Keratinocyte (primary cell): ENCODE results near the gene TRIM23. TPM values are rescaled to one million over a fixed set of nuclear protein-coding genes. Genes with fewer than 3 reads are reported as not detected.

Experiments
- DNase-seq: peaks from one replicate; pipeline ENCODE4 v3.0.0-alpha.2; 2011; ENCODE audit warnings: low read depth, missing footprints, low spot score
- FAIRE-seq: peaks from 2 replicates; lab custom pipeline; 2011; peaks lifted over from hg19 to GRCh38; lab: Jason Lieb, UNC
- H2AFZ ChIP-seq: 2 replicates; pipeline ENCODE4 v1.6.0; 2012; ENCODE audit warnings: low read length, control low read depth, inconsistent platforms; ENCODE audit not compliant: control insufficient read depth
- H3K27ac ChIP-seq: 2 replicates; pipeline ENCODE4 v1.5.1; 2011; ENCODE audit warnings: low read length; ENCODE audit not compliant: control insufficient read depth, insufficient read depth
- H3K27me3 ChIP-seq: 3 replicates; pipeline ENCODE4 v1.6.0; 2011; ENCODE audit warnings: low read length; ENCODE audit not compliant: control insufficient read depth, insufficient read depth; ENCODE audit errors: extremely low read depth
- H3K36me3 ChIP-seq, 2 experiments: 2 replicates in 1 of 2; 3 replicates in 1 of 2; pipeline ENCODE4 v1.5.1; 2011; ENCODE audit warnings: low read length in 2 of 2, mild to moderate bottlenecking in 1 of 2; ENCODE audit not compliant: control insufficient read depth in 2 of 2, insufficient read depth in 2 of 2; ENCODE audit errors: extremely low read depth in 1 of 2
- H3K4me1 ChIP-seq: 3 replicates; pipeline ENCODE4 v1.5.1; 2011; ENCODE audit warnings: low read length; ENCODE audit not compliant: control insufficient read depth, insufficient read depth; ENCODE audit errors: extremely low read depth
- H3K4me2 ChIP-seq: 3 replicates; pipeline ENCODE4 v1.6.0; 2011; ENCODE audit warnings: low read depth, low read length; ENCODE audit not compliant: control insufficient read depth, insufficient read depth; ENCODE audit errors: extremely low read depth
- H3K4me3 ChIP-seq, 3 experiments: fragments of 200-600 bp in 1 of 3; sonication (generic) in 1 of 3; 2 replicates in 2 of 3; 3 replicates in 1 of 3; pipeline ENCODE4 v1.5.1; 2011 to 2016; ENCODE audit warnings: low read length in 3 of 3, mild to moderate bottlenecking in 3 of 3, control low read depth in 2 of 3, inconsistent platforms in 1 of 3, low read depth in 1 of 3, mixed read lengths in 1 of 3, mixed run types in 1 of 3, moderate library complexity in 1 of 3; ENCODE audit not compliant: control insufficient read depth in 2 of 3, insufficient read depth in 2 of 3; ENCODE audit errors: extremely low read depth in 1 of 3
- H3K79me2 ChIP-seq: 2 replicates; pipeline ENCODE4 v1.6.0; 2012; ENCODE audit warnings: low read length; ENCODE audit not compliant: control insufficient read depth, insufficient read depth
- H3K9ac ChIP-seq: 3 replicates; pipeline ENCODE4 v1.6.0; 2011; ENCODE audit warnings: low read length; ENCODE audit not compliant: control insufficient read depth, insufficient read depth; ENCODE audit errors: extremely low read depth
- H3K9me1 ChIP-seq: 3 replicates; pipeline ENCODE4 v1.6.0; 2011; ENCODE audit warnings: low read length; ENCODE audit not compliant: control insufficient read depth, insufficient read depth; ENCODE audit errors: extremely low read depth
- H3K9me3 ChIP-seq: 2 replicates; pipeline ENCODE4 v1.5.1; 2012; ENCODE audit warnings: low read depth, low read length; ENCODE audit not compliant: control insufficient read depth
- H4K20me1 ChIP-seq: 3 replicates; pipeline ENCODE4 v1.6.0; 2011; ENCODE audit warnings: low read length; ENCODE audit not compliant: control insufficient read depth, insufficient read depth; ENCODE audit errors: extremely low read depth
- CTCF ChIP-seq, 3 experiments: IDR thresholded peaks in 1 of 3; conservative IDR thresholded peaks in 1 of 3; optimal IDR thresholded peaks in 1 of 3; 2 replicates in 2 of 3; 3 replicates in 1 of 3; pipeline versions ENCODE3 to v1.5.1; 2011; ENCODE audit warnings: low read length in 3 of 3, mild to moderate bottlenecking in 3 of 3, moderate library complexity in 2 of 3, control low read depth in 1 of 3, inconsistent platforms in 1 of 3; ENCODE audit not compliant: insufficient read depth in 2 of 3; ENCODE audit errors: extremely low read depth in 1 of 3
- EZH2 ChIP-seq: IDR thresholded peaks from one replicate; pipeline ENCODE4 v1.6.1; 2012; ENCODE audit warnings: inconsistent platforms, mild to moderate bottlenecking, low read length, moderate library complexity
- dilution Hi-C: fragments of 300-500 bp; cut with MboI; formaldehyde crosslinking; loops from one replicate; pipeline ENCODE4 v1.7.0; 2020; ENCODE audit warnings: low sequenced_read_pairs; ENCODE audit not compliant: extremely low pct_ligation_motif_present
- polyA plus RNA-seq, 5 experiments: library from polyadenylated mRNA; depleted of rRNA in 3 of 5; stranded (reverse) in 3 of 5; stranded (forward) in 1 of 5; unstranded in 1 of 5; fragments of >200 nt; gene quantifications; 1 replicate in 1 of 5; 2 replicates in 3 of 5; 3 replicates in 1 of 5; pipeline versions ENCODE4 v1.2.1 to v1.2.3, GENCODE V29; 2011 to 2012; ENCODE audit warnings: missing spikeins in 2 of 5, low read depth in 1 of 5, low replicate concordance in 1 of 5

Gene TRIM23
- polyA plus RNA-seq, 1 donor (not counting 4 experiments of a cell fraction or from before 2014, with no cell fraction given) = 7.8 TPM

GRCh38 chr5:65555287-65555686 is 68.8 kb downstream of the TRIM23 start:
- FAIRE-seq (no peak), DNase-seq (no peak)
- dilution Hi-C loops = no loop called here
- Histone ChIP-seq H3K4me2 (no peak overlapping the region), H3K4me3 (no peak overlapping the region), H3K9ac (no peak overlapping the region), H3K9me1 (no peaks in the 10 kb centered on the region), H3K4me1 (no peaks in the 10 kb centered on the region), H3K79me2 (peaks cover 9% of the 10 kb centered on the region), H2AFZ (no peak overlapping the region), H3K27ac (no peak overlapping the region), H3K9me3 (no peaks in the 10 kb centered on the region), H4K20me1 (no peaks in the 10 kb centered on the region), H3K27me3 (no peaks in the 10 kb centered on the region), H3K36me3 (peaks cover 0 to 9% of the 10 kb centered on the region in 2 experiments)
- no peak for TF ChIP-seq EZH2
- TF ChIP-seq CTCF (optimal IDR thresholded peaks at IDR 0.05 in 1 of 3, IDR thresholded peaks at IDR 0.05 in 1 of 3, conservative IDR thresholded peaks at IDR 0.05 in 1 of 3; ENCODE audit: extremely low read depth in 1 of 3, insufficient read depth in 2 of 3, low read length in 3 of 3) = no peak

GRCh38 chr5:65553941-65554340 is 70.2 kb downstream of the TRIM23 start:
- TF ChIP-seq EZH2 (no peak), CTCF (optimal IDR thresholded peaks at IDR 0.05 in 1 of 3, IDR thresholded peaks at IDR 0.05 in 1 of 3, conservative IDR thresholded peaks at IDR 0.05 in 1 of 3; ENCODE audit: extremely low read depth in 1 of 3, insufficient read depth in 2 of 3, low read length in 3 of 3) (no peak)
- FAIRE-seq (no peak), DNase-seq (no peak)
- Histone ChIP-seq H3K9me3 (no peaks in the 10 kb centered on the region), H3K9ac (no peak overlapping the region), H3K27me3 (no peaks in the 10 kb centered on the region), H3K79me2 (peaks cover 8% of the 10 kb centered on the region), H3K9me1 (no peaks in the 10 kb centered on the region), H2AFZ (no peak overlapping the region), H3K4me3 (no peak overlapping the region), H4K20me1 (no peaks in the 10 kb centered on the region), H3K27ac (no peak overlapping the region), H3K4me1 (no peaks in the 10 kb centered on the region), H3K4me2 (no peak overlapping the region), H3K36me3 (peaks cover 0 to 9% of the 10 kb centered on the region in 2 experiments)
- dilution Hi-C loops = no loop called here
